ENCODE results near the gene TFDP2.

The TFDP2 gene

DNA sequence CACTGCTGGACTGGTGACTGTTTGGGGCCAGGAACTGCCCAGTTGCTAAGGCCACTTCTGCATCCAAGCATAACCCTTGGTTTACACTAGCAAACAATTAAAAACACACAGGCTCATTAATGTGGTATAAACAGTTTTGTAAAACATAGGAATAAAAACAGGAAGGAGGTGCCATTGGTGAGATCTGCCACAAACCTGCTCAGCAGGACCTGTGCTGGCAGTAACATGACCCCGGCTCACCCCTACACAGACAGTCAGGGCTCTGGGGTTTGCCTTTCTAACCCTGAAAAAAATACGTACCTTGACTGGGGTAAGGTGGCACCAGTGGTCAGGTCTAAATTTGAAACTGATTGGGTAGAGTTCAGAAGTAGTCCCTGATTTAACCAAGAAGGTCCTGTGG lies 196.7 kb downstream of the TFDP2 start:
- TF ChIP-seq, protein P1, sequence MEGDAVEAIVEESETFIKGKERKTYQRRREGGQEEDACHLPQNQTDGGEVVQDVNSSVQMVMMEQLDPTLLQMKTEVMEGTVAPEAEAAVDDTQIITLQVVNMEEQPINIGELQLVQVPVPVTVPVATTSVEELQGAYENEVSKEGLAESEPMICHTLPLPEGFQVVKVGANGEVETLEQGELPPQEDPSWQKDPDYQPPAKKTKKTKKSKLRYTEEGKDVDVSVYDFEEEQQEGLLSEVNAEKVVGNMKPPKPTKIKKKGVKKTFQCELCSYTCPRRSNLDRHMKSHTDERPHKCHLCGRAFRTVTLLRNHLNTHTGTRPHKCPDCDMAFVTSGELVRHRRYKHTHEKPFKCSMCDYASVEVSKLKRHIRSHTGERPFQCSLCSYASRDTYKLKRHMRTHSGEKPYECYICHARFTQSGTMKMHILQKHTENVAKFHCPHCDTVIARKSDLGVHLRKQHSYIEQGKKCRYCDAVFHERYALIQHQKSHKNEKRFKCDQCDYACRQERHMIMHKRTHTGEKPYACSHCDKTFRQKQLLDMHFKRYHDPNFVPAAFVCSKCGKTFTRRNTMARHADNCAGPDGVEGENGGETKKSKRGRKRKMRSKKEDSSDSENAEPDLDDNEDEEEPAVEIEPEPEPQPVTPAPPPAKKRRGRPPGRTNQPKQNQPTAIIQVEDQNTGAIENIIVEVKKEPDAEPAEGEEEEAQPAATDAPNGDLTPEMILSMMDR (IDR thresholded peaks at IDR 0.05; ENCODE audit: borderline replicate concordance, control extremely low read depth, extremely low read depth, insufficient read depth, missing control alignments) = no peak
- in situ Hi-C loops (cut with MboI; ENCODE audit: low sequenced_read_pairs, unreplicated experiment) = loop anchor here (25.0 kb wide), 1 partner anchor 335 kb away; no protein-coding TSS in a partner anchor
- DNase-seq (ENCODE audit: low spot score) = no peak

DNA sequence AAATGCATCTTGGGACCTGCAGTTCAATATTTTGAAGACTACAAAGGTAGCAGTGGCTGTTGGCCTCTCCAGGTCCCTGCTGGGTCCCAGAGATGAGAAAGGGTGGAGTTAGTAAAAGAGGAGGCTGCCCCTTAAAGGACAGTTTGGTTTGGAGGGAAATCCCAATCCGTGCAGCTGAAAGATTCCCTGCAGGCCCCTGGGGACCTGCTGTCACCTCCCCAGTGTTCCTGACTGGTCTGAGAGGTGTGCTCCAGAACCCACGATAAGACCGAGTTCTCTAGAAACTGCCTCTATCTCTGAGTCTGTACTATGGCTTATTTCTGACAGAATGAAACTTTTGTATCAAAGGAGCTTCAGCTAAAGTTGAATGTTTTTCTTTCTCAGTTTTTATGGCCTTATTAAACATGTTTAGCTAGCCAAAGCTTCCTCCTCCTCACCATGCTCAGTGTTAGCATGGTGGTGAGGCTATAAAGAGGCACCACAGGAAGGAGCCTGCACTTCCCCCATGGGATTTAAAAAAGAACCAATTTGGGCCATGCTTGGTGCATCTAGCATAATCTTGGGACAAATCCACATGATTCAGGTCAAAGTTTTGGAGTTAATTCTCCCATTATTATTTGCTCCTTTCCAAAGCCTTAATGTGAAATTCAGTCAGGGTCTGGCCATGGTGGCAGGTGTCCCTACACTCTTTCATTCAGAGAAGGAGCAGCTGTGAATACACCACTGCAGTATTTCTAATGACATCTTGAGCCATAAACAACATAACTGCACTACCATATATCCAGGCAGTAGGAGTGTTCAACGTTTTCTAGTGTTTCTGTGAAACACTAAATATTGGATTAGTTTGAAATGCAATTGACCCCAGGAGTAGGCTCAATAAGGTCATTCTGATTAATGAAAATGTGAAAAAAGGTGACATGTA lies 198.5 kb downstream of the TFDP2 start:
- no peak for DNase-seq (ENCODE audit: low spot score)
- in situ Hi-C loops (cut with MboI; ENCODE audit: low sequenced_read_pairs, unreplicated experiment) = loop anchor here (25.0 kb wide), 1 partner anchor 336 kb away; no protein-coding TSS in a partner anchor
- TF ChIP-seq, protein P1 (IDR thresholded peaks at IDR 0.05; ENCODE audit: borderline replicate concordance, control extremely low read depth, extremely low read depth, insufficient read depth, missing control alignments) = no peak

DNA sequence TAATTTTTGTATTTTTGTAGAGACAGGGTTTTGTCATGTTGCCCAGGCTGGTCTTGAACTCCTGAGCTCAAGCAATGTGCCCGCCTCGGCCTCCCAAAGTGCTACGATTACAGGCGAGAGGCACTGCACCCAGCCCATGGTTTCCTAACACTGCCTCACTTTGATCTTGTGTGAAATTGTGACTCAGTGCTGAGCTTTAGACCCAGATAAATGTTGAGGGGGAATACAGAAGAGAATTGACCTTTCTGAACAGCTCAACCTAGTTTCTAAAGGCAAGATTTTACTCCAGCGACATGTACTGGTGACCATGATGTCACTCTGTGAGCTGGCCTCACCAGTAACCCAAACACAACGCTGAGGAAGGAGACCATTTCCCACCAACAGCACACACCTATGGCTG lies 199.4 kb downstream of the TFDP2 start:
- in situ Hi-C loops (cut with MboI; ENCODE audit: low sequenced_read_pairs, unreplicated experiment) = loop anchor here (25.0 kb wide), 1 partner anchor 337 kb away; no protein-coding TSS in a partner anchor
- DNase-seq (ENCODE audit: low spot score) = no peak
- TF ChIP-seq, protein P1 (IDR thresholded peaks at IDR 0.05; ENCODE audit: borderline replicate concordance, control extremely low read depth, extremely low read depth, insufficient read depth, missing control alignments) = no peak

DNA sequence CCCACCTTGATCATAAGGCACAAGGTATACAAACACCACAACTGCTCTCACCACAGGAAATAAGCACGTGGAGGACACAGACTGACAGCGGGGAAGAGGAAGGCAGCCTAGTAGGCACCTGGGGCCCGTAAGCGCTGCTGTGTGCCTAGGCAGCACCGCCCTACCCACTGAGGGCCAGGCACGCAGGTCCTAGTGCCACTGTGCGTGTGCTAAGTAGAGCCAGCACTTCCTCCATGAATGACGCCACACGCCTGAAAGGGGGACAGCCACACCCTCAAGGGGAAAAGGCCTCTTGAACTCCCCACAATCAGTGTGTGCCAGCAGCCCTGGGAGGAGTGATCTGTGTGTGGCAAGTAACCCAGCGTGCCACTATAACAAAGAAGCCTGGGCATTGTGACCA lies 199.9 kb downstream of the TFDP2 start:
- TF ChIP-seq, protein P1 (IDR thresholded peaks at IDR 0.05; ENCODE audit: borderline replicate concordance, control extremely low read depth, extremely low read depth, insufficient read depth, missing control alignments) = no peak
- no peak for DNase-seq (ENCODE audit: low spot score)
- in situ Hi-C loops (cut with MboI; ENCODE audit: low sequenced_read_pairs, unreplicated experiment) = no loop called here

DNA sequence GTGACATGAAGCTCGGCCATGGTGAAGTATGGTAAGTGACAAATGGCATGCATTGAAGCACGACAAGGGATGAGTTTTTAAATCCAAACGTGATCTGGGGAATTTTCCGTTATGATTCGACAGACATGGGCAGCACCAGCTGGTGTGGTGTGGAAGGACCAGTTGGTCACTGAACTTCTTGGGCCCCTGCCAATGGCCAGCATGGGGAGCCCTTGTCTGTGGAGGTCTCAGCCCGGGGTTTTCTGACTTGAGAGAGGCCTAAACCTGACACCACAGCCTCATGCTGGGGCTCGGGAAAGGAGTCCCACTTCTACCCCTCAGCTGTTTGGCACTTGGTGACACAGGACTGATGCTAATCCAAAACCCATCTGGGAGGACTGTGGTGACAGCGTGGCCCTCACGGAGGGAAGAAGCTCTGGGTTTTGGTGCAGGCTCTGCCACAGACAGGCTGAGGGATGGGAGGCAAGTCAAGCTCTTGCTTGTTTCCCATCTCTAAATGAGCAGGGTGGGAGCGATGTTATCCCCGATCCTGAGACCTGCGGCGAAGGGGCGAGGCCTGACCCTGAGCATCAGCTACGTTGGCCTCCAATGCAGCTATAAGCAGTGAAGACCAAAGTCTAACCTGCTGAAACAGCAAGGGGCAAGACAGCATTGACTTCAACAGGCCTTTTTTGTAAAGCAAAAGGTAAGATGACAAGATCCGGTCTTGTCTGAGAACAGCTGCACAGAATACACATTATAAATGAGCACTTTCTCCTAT lies 203.4 kb downstream of the TFDP2 start:
- in situ Hi-C loops (cut with MboI; ENCODE audit: low sequenced_read_pairs, unreplicated experiment) = no loop called here
- DNase-seq (ENCODE audit: low spot score) = no peak
- TF ChIP-seq, protein P1 (IDR thresholded peaks at IDR 0.05; ENCODE audit: borderline replicate concordance, control extremely low read depth, extremely low read depth, insufficient read depth, missing control alignments) = no peak

DNA sequence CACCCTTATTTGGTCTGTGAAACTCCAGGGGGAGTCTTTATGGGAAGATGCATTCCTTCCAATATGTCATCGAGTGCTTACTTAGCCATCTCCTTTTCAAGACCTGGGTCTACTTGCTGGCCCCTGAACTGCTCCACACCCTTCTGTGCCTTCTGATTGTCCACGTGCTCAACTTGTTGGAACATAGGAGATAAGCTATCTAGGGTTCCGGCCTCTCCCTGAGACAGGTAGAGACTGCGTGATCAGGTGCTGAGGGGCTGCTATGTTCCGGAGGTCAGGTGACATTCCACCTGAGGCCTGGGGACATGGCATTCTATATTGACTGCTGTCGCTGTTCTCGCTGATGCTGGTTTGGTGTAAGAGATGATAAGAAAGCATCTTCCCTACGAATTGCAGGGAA lies 207.3 kb downstream of the TFDP2 start:
- DNase-seq (ENCODE audit: low spot score) = no peak
- in situ Hi-C loops (cut with MboI; ENCODE audit: low sequenced_read_pairs, unreplicated experiment) = no loop called here
- TF ChIP-seq, protein P1 (IDR thresholded peaks at IDR 0.05; ENCODE audit: borderline replicate concordance, control extremely low read depth, extremely low read depth, insufficient read depth, missing control alignments) = no peak

All from GM13976 (cell line).